ENCODE measurements around the gene BLZF1. TPM values are rescaled to one million over a fixed set of nuclear protein-coding genes. Genes with fewer than 3 reads are reported as not detected.
"Not testable (repeated sequence)": the region's sequence is repeated elsewhere in the genome, so short reads cannot be mapped to it uniquely, and the experiment has no call there.

BLZF1 gene
- total RNA-seq, 1 donor, result 29.7 TPM

GRCh38 chr1:169338617-169339016, 29.4 kb upstream of the BLZF1 start:
- Histone ChIP-seq H3K9me3 (ENCODE audit: low read depth, low read length) (no peaks in the 10 kb centered on the region), H4K20me1 (ENCODE audit: insufficient read depth, low read length) (no peaks in the 10 kb centered on the region), H3K4me3 (ENCODE audit: insufficient read depth, low read length) (no peak overlapping the region), H3K36me3 (ENCODE audit: insufficient read depth, low read length) (no peaks in the 10 kb centered on the region), H3K27me3 (ENCODE audit: insufficient read depth, low read length) (no peaks in the 10 kb centered on the region), H2AFZ (ENCODE audit: low read length) (no peak overlapping the region), H3K79me2 (ENCODE audit: insufficient read depth, low read length) (peaks cover 3% of the 10 kb centered on the region), H3K4me1 (ENCODE audit: insufficient read depth, low read length) (no peaks in the 10 kb centered on the region), H3K27ac (ENCODE audit: low read depth, low read length) (no peak overlapping the region), H3K4me2 (ENCODE audit: insufficient read depth, low read length) (no peak overlapping the region)
- DNase-seq (ENCODE audit: insufficient read length, low spot score, missing footprints), result no peak
- TF ChIP-seq, protein P1, sequence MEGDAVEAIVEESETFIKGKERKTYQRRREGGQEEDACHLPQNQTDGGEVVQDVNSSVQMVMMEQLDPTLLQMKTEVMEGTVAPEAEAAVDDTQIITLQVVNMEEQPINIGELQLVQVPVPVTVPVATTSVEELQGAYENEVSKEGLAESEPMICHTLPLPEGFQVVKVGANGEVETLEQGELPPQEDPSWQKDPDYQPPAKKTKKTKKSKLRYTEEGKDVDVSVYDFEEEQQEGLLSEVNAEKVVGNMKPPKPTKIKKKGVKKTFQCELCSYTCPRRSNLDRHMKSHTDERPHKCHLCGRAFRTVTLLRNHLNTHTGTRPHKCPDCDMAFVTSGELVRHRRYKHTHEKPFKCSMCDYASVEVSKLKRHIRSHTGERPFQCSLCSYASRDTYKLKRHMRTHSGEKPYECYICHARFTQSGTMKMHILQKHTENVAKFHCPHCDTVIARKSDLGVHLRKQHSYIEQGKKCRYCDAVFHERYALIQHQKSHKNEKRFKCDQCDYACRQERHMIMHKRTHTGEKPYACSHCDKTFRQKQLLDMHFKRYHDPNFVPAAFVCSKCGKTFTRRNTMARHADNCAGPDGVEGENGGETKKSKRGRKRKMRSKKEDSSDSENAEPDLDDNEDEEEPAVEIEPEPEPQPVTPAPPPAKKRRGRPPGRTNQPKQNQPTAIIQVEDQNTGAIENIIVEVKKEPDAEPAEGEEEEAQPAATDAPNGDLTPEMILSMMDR (IDR thresholded peaks at IDR 0.05; ENCODE audit: extremely low read depth, low read depth, low read length), result no peak

- no peaks in the 10 kb centered on the region for H4K20me1 ChIP-seq (ENCODE audit: insufficient read depth, low read length)
- H3K4me3 ChIP-seq (ENCODE audit: insufficient read depth, low read length), result no peak overlapping the region
- H3K9me3 ChIP-seq (ENCODE audit: low read depth, low read length), result no peaks in the 10 kb centered on the region
- DNase-seq (ENCODE audit: insufficient read length, low spot score, missing footprints), result no peak
- no peak overlapping the region for H3K4me2 ChIP-seq (ENCODE audit: insufficient read depth, low read length)
- H3K27ac ChIP-seq (ENCODE audit: low read depth, low read length), result no peak overlapping the region
- H3K79me2 ChIP-seq (ENCODE audit: insufficient read depth, low read length), result no peaks in the 10 kb centered on the region
- no peaks in the 10 kb centered on the region for H3K4me1 ChIP-seq (ENCODE audit: insufficient read depth, low read length)
- H2AFZ ChIP-seq (ENCODE audit: low read length), result no peak overlapping the region
- TF ChIP-seq, protein P1 (IDR thresholded peaks at IDR 0.05; ENCODE audit: extremely low read depth, low read depth, low read length), result no peak
- no peaks in the 10 kb centered on the region for H3K27me3 ChIP-seq (ENCODE audit: insufficient read depth, low read length)
- H3K36me3 ChIP-seq (ENCODE audit: insufficient read depth, low read length), result no peaks in the 10 kb centered on the region
Measured at GRCh38 chr1:169339773-169340172, 28.2 kb upstream of the BLZF1 start.

- Histone ChIP-seq H3K4me3 (ENCODE audit: insufficient read depth, low read length) (no peak overlapping the region), H3K36me3 (ENCODE audit: insufficient read depth, low read length) (no peaks in the 10 kb centered on the region), H3K9me3 (ENCODE audit: low read depth, low read length) (no peaks in the 10 kb centered on the region), H3K4me2 (ENCODE audit: insufficient read depth, low read length) (no peak overlapping the region), H3K27me3 (ENCODE audit: insufficient read depth, low read length) (no peaks in the 10 kb centered on the region), H3K4me1 (ENCODE audit: insufficient read depth, low read length) (no peaks in the 10 kb centered on the region), H2AFZ (ENCODE audit: low read length) (no peak overlapping the region), H4K20me1 (ENCODE audit: insufficient read depth, low read length) (no peaks in the 10 kb centered on the region), H3K27ac (ENCODE audit: low read depth, low read length) (no peak overlapping the region), H3K79me2 (ENCODE audit: insufficient read depth, low read length) (no peaks in the 10 kb centered on the region)
- TF ChIP-seq, protein P1 (IDR thresholded peaks at IDR 0.05; ENCODE audit: extremely low read depth, low read depth, low read length), result no peak
- DNase-seq (ENCODE audit: insufficient read length, low spot score, missing footprints), result no peak
Measured at GRCh38 chr1:169340882-169341281, 27.1 kb upstream of the BLZF1 start.

GRCh38 chr1:169342096-169342495, 25.9 kb upstream of the BLZF1 start:
- DNase-seq (ENCODE audit: insufficient read length, low spot score, missing footprints); H3K27ac ChIP-seq (ENCODE audit: low read depth, low read length); H3K4me1 ChIP-seq (ENCODE audit: insufficient read depth, low read length); H3K27me3 ChIP-seq (ENCODE audit: insufficient read depth, low read length); H2AFZ ChIP-seq (ENCODE audit: low read length); H4K20me1 ChIP-seq (ENCODE audit: insufficient read depth, low read length); H3K36me3 ChIP-seq (ENCODE audit: insufficient read depth, low read length); H3K4me2 ChIP-seq (ENCODE audit: insufficient read depth, low read length); H3K79me2 ChIP-seq (ENCODE audit: insufficient read depth, low read length); H3K4me3 ChIP-seq (ENCODE audit: insufficient read depth, low read length); H3K9me3 ChIP-seq (ENCODE audit: low read depth, low read length): not testable (repeated sequence)
